ENCODE data around the gene PATJ.

- TF ChIP-seq CTCF (IDR thresholded peaks at IDR 0.05; ENCODE audit: borderline replicate concordance, extremely low read depth, low read length, poor library complexity, severe bottlenecking) (peak; percentile 55), EZH2 (IDR thresholded peaks at IDR 0.05; ENCODE audit: borderline replicate concordance, low read depth, low read length, severe bottlenecking) (no peak)
Observed at GRCh38 chr1:62070384-62071011, 328.2 kb downstream of the PATJ start.

All from DND-41 (cell line).